Cerebellar nuclear complex (tissue), 1 donor: Measurements from ENCODE around the gene POC5.
"Not testable (repeated sequence)": the region's sequence is repeated elsewhere in the genome, so short reads cannot be mapped to it uniquely, and the experiment has no call there.

Experiments
- DNase-seq, 2 experiments: peaks; one replicate each; lab custom pipeline; 2025; lab: John Stamatoyannopoulos, UW

The POC5 gene, protein sequence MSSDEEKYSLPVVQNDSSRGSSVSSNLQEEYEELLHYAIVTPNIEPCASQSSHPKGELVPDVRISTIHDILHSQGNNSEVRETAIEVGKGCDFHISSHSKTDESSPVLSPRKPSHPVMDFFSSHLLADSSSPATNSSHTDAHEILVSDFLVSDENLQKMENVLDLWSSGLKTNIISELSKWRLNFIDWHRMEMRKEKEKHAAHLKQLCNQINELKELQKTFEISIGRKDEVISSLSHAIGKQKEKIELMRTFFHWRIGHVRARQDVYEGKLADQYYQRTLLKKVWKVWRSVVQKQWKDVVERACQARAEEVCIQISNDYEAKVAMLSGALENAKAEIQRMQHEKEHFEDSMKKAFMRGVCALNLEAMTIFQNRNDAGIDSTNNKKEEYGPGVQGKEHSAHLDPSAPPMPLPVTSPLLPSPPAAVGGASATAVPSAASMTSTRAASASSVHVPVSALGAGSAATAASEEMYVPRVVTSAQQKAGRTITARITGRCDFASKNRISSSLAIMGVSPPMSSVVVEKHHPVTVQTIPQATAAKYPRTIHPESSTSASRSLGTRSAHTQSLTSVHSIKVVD

DNA sequence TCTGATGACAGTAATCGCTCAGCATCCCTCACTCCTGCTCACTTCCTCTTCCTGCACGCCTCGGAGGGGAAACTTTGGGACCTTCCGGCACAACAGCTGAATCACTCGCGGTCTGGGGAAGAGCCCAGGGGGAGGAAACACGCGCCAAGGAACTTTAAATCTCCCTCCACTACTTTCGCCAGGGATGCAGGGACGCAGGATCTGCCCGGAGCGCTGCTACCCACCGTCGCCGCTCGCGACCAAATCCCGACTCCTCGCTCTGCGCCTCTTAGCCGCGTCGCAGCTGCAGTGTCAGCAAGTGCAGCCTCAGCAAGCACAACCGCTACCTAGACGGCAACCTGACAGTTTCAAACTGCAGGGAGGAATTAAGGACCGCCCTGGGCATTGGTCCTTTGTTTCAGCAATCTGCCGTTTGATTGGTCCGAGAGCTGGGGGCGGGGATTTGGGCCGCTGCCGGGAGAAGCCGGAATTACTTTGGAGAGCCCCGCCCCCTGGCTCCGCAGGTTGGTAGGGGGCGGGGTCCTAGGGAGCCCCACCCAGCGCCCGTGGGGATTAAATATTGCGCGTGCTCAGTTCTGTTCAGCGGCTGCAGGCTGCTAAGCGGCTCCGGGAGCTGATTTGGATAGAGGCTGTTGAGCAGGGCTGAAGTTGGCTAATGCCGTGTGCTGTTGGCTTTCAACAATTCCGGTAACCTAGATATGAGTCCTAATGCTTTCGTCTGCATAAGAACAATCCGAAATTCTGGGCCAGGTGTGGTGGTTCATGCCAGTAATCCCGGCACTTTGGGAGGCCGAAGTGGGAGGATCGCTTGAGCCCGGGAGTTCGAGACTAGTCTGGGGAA, at the start of gene POC5:
Gene POC5, minus strand, starts transcription at position 356 of the 841 bp plus-strand sequence. CDS start 4,500 bp downstream, outside the sequence.
- peak; percentile 38 to 85 for DNase-seq

DNA sequence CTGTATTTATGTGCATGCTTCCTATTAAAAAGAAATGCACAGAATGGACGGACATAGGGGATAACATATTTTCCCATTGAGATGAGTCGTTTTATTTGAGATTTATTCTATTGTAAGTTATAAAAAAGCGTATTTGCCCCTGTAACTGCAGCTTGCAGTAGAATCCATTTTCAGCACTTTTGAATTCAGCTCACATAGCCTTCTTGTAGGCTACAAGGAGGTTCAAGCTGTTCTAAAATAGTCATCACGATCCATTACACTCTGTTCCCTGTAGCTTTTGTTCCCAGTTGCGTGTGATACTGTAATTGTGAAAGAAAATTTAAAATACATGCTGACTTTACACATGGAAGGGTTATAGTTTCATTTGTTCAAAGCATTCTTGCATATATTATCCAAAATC, 40.9 kb upstream of the POC5 start:
- no peak for DNase-seq

DNA sequence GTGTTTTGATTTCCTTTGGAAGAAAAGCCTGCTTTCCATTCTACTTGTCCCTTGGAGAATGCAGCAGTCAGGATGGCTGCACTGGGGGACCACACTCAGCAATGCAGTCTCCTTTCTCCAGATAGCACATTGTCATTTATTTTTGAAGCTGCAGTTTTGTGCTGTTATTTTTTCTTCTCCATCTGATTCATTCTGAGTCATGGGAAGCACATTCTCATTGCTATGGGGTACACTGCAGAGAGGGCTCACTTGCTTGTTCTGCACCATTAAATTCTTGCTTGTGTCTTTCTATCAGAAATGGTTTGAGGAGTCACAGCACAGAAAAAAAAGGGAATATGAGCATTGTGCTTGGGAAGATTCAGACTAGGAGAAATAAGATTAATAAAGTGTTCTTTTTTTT, 39.7 kb upstream of the POC5 start:
- DNase-seq = no peak

DNA sequence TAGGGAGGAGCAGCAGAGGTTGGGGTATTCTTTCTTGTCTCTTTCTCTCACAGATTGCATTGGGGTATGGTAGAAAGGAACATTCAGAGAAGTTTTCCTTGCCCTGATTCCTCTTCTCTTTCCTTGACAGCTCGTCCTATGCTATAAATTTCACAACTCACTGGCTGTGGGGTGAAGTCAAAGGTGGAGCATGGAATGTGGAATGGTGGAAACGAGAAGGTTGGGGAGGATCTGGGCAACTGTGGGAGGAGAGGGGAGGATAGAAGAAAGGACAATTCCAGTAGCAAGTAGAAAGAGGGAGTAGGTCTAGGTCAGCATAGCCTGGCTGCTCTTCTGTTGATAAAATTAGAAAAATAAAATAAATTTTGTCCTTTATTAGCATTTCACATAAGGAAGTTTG, 39.0 kb upstream of the POC5 start:
- no peak for DNase-seq

DNA sequence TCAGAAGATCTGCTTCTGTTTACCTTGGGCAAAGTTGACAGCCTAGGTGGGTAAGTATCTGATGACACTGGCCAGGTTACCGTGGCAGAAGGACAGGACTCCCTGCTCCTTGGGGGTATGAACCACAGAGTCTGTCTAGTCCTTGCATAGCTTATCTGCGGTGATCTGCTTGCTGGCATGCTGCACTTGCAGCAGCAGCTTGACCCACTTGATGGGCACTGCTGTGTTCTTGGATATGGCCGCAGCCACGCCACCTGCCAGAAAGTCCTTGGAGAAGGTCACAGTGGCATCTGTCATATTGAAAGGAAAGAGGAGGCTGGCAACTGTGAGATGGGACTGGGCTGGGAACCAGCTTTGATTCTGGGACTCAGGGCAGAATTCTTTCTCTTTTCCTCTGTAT, 35.9 kb upstream of the POC5 start:
- DNase-seq = peak in 1 of 2 experiments; percentile 4

DNA sequence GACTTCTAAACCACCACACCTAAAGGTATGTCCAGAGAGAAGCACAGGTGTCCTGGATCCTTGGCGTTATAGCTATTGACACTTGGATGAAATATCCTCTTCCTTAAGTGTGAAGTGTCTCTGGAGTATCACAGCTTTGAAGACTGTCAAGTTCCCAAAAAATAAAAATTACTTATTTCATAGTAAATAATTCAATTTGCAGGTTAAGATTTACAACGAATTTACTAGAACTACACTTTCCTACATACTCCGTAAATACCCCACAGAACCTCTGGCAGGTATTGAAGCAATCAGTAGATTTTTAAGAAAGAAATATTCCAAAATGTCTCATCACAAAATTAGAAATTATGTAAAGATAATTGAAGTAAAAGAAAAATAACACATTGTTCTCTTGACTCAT, 27.1 kb upstream of the POC5 start:
- DNase-seq = no peak

DNA sequence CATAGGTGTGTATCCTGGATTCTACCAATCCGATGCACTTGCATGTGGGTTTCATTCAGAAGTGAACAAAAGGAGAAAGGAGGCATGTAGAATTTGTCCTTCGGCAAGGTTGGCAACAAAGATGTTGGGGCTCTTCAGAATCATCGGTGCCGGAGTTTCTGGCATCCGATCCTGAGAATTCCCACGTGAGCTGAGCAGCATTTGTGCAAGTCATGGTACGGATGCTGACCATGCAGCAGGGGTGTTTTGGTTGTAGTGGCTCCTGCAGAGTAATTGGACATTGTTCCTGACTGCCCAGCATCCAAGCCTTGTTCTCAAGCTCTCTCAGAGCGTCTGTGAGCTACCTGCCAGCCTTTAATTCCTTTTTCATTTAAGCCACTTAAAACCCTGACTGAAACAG, 19.0 kb upstream of the POC5 start:
- DNase-seq = peak in 1 of 2 experiments; percentile 3

DNA sequence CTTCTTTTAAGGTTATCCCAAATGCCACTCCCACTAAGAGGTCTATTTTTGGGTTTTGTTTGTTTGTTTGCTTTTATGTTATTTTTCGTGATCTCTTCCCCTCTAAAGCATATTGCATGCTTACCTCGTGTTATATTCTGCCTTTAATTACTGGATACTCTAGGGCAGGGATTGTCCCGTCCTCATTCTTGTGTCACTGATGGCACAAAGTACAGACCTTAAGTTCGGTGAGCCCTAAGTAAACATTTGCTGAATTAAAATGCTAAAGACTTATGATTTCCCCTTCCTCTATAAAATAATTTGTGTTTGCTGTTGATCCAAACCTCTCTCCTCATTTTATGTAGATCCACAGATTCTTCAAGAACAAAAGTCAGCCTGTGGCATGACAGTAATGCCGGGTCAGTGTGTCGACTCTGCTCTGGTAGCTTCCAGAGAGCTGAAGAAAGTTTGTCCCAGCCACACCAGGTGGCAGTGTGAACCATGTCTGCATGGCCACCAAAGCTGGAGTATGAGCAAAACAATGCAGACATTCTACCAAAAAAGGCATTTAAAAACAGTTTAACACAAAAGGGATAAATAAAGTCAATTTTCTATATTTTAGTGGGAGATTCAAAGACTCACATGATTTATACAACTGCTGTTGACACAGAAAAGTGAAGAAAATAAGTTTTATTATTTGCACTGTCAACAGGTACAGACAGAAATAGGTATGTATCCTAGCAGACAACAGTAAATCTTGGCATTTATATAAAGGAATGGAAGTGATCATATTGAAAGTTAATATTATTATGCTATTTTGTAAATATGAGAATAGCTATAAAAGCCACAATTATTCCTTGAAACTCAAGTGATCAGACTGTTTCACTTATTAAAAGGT, 17.9 kb upstream of the POC5 start:
- DNase-seq = no peak

DNA sequence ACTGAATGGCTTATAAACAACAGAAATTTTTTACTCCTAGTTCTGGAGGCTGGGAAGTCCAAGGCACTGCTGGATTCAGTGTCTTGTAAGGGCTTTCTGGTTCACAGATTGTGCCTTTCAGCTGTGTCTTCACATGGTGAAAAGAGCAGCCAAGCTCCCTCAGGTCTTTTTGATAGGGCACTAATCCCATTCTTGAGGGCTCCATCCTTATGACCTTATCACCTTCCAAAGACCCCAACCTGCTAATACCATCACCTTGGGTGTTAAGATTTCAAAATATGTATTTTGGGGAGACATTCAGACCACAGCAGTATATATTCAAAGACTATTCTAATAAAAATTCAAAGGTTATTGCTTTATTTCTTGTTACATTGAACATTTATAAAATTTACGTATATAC, 16.5 kb upstream of the POC5 start:
- no peak for DNase-seq

DNA sequence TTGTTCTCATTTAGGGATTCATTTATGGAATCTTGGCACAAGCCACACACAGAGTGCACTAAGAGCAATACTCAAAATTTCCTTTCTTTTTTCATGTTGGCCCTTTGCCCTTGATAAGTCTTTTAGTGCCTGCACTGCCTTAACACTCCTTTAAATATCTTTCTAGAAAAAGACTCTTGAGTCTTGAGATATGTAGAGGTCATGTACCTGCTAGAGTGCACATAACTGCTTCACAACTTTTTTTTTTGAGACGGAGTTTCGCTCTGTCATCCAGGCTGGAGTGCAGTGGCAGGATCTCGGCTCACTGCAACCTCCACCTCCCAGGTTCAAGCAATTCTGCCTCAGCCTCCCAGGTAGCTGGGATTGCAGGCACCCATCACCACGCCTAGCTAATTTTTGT, 14.3 kb upstream of the POC5 start:
- DNase-seq = not testable (repeated sequence)

DNA sequence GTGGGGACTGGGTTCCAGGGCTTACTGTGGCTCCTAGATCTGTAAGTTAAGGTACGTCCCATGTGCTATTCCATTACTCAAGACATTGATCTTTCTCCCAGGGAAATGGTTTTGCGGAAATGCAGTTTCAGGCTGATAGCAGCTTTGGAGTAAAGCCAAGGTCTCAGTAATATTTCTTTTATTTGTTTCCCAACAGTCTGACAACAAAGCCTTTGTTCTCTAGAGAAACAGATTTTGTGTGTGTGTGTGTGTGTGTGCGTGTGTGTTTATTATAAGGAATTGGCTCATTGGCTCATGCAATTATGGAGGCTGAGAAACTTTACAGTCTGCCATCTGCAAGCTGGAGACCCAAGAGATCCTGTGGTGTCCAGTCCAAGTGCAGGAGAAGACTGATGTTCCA, 12.1 kb upstream of the POC5 start:
- DNase-seq = no peak

DNA sequence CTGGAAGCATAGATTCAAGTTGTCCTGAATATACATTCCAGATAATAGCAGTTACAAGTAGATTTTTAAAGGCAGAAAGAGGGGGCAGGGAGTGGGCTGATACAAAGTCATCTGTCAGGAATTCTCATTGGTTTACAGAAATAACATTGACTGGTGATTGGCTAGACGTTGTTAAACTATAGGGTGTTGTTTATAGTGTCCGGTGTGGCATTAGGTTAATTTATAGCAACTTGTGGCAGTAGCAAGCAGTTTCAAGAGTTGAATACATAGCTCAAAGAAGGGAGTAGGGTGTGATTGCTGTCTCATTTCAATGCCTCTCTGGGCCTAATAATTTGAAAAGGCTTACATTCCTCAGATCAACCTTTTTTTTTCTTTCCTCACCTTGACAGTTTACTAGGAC, 10.7 kb upstream of the POC5 start:
- DNase-seq = no peak

DNA sequence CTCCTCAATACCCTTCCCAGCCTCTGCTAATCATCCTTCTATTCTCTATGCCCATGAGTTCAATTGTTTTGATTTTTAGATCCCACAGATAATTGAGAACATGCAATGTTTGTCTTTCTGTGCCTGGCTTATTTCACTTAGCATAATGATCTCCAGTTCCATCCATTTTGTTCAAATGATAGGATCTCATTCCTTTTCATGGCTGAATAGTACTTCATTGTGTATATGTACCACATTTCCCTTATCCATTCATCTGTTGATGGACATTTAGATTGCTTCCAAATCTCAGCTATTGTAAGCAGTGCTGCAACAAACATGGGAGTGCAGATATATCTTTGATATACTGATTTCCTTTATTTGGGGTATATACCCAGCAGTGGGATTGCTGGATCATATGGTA, 9.0 kb upstream of the POC5 start:
- not testable (repeated sequence) for DNase-seq

DNA sequence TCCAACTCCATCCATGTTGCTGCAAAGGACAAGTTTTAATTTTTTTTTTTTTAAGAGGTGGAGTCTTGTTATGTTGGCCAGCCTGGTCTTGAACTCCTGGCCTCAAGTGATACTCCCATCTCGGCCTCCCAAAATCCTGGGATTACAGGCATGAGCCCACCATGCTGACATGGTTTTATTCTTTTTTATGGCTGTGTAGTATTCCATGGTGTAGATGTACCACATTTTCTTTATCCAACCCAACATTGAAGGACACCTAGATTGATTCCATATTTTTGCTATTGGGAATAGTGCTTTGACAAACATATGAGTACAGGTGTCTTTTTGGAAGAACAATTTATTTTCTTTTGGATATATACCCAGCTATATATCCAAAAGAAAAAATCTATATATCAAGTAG, 6.1 kb upstream of the POC5 start:
- no peak for DNase-seq

DNA sequence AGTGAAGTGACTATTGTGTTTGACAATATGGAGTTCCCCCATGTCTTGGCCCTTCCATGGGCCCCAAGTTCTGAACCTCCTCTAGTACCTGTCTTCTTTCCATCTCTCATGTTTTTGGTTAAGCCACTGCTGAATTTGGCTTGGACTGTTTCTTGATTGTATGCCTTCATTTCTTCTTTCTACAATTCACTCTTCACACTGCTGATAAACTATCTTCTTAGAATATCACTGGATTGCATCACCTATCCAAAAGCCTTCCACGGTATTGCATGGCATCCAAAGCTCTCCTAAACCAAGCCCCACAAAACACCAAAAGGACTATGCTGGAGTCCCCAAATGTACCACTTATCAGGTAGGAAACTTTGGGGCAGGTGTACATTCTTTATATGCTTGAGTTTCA, 4.3 kb upstream of the POC5 start:
- DNase-seq = no peak

DNA sequence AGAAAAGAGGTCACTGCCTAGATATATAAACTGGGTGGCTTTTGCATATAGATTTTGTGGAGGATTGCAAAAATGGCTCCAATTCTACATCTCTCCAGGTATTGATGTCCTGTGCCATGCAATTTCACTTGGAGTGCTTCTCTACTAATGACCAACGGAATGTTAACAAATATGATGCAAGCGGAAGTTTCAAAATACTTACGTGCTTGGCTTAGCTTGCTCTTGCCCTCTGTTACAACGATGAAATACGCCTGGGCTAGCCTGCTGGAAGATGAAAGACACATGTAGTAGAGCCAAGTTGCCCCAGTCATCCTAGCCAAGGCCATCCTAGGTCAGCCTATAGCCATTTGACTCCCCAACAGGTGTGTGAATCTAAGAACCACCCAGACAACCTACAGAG, 3.6 kb upstream of the POC5 start:
- no peak for DNase-seq

DNA sequence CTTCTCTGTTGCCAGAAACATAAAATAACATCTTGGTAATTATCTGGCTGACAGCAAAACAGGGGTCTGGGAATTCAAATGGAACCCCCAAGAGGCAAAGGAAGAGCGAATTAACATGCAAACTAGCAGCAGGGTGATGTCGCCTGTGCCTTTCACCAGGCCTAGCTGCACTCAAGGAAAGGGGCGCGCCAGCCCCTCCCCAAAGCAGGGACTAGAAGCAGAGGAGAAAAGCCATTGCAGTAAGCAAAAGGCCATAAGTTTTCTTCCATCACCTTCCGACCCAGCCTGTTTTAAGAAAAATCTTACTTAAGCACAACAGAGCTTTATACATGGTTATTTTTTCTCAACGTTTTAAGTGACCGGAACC, 539 bp downstream of the POC5 start:
- no peak for DNase-seq

DNA sequence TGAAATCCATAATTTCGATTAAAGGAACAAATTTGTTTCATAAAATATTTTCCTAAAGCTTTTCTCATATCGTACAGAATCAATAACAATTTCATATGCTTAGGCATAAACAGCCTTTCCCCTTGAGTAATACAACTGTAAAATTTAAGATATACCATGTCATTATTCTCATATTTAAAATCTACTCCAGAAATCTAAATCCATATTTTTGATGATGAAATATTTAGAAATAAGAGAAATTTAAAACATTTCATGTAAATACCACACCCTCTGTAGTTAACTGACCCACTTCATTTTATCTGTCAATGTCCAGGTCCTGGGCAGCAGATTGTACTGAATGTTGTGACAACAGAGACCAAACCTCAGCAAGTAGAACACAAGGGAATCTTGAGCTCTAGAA, 5.1 kb downstream of the POC5 start:
- DNase-seq = no peak

DNA sequence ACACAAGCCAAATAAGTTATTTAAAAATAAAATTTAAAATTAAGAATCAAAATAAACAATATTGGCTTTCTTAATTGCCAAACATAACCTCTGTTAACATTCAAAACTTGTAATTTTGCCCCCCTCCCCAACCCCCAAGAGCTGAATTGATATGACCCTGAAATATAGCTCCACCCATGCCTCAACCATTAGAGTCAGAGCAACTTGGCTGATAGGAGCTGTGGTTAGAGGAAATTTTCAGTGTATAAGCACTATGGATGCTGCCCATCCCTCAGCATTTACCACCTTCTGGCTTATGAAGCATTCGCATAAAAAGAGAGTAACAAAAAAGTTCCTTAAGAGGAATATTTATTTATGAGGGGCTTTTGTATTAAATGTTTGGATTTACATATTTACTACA, 6.1 kb downstream of the POC5 start:
- DNase-seq = no peak

DNA sequence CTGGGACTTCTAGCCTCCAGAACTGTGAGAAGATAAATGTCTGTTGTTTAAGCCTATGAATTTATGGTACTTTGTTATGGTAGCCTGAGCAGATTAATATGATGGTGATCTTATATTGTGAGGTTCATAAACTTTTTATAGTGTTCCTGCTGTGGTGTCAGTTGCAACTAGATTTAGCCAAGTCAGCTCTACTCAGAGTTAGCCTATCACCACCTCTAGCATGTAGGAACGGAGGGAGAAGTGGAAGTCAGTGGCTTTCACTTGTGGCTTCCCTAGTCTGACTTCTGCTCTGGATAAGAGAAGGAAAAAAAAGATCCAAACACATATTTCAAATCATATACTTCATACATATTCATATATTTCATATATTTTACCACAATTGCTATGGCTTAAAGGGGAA, 6.6 kb downstream of the POC5 start:
- no peak for DNase-seq

DNA sequence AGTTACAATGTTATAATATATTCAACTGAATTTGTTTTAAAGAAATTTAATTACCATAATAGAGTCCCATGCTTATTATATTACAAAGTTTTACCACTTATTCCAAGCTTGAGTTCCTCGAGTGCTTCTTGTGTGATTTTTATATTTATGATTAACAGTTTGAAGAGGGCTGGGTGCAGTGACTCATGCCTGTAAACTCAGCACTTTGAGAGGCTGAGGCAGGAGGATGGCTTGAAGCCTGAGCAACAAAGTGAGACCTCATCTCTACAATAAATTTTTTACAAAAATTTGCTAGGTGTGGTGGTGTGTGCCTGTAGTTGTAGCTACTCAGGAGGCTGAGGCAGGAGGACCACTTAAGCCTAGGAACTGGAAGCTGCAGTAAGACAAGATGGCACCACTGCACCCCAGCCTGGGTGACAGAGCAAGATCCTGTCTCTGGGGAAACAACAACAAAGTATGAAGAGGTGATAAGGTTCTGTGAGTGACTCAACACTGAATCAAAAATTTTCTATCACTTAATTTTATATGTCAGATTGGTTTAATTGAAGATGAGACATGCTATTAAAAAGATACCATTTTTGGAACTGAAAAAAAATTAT, 9.2 kb downstream of the POC5 start:
- DNase-seq = no peak

DNA sequence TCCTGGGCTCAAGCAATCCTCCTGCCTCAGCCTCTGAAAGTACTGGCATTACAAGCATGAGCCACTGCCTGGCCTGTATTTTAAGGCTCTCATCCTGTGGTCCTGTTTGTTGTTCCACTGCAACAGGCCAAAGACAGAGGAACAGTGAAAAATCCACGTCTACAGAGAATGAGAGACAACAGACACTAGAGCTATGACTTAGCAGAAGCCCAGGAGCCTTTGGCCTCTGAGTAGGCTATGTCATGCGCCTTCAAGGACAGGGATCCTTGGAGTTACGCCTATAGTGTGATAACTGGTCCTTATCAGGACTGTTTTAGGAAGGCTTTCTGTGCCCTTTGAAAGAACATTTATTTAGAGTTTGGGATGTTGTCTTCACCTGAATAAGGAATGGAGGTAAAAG, 10.5 kb downstream of the POC5 start:
- no peak for DNase-seq
